Chondrocyte (in vitro differentiated cells): ENCODE data around the gene LAMA1. TPM values are rescaled to one million over a fixed set of nuclear protein-coding genes. Genes with fewer than 3 reads are reported as not detected.

Source experiments
- DNase-seq: peaks from one replicate; pipeline ENCODE4 v3.0.0; 2021; ENCODE audit warnings: mixed read lengths, low spot score
- H3K27ac Mint-ChIP-seq: one replicate; pipeline ENCODE4 v1.8.0; 2021; ENCODE audit warnings: mild to moderate bottlenecking, moderate library complexity, mixed read lengths; ENCODE audit not compliant: unreplicated experiment
- H3K27me3 Mint-ChIP-seq: 2 replicates; pipeline ENCODE4 v1.8.0; 2021; ENCODE audit warnings: low read depth, mixed read lengths
- H3K36me3 Mint-ChIP-seq: 2 replicates; pipeline ENCODE4 v1.8.0; 2021; ENCODE audit warnings: low read depth, mixed read lengths
- H3K4me1 Mint-ChIP-seq: 2 replicates; pipeline ENCODE4 v1.8.0; 2021; ENCODE audit warnings: low read depth, mild to moderate bottlenecking, mixed read lengths
- H3K4me3 Mint-ChIP-seq: one replicate; pipeline ENCODE4 v1.8.0; 2021; ENCODE audit warnings: mild to moderate bottlenecking, moderate library complexity, mixed read lengths; ENCODE audit not compliant: unreplicated experiment
- H3K9me3 Mint-ChIP-seq: 2 replicates; pipeline ENCODE4 v1.8.0; 2021; ENCODE audit warnings: low read depth, mixed read lengths
- CTCF ChIP-seq: fragments of 200-600 bp; sonication (generic); IDR thresholded peaks from 2 replicates; pipeline ENCODE4 v1.5.0; 2021; ENCODE audit warnings: antibody characterized with exemption, mild to moderate bottlenecking, moderate library complexity
- total RNA-seq: library from RNA; stranded (reverse); gene quantifications from 3 replicates; pipeline ENCODE4 v1.2.1, GENCODE V29; 2021

The LAMA1 gene
- total RNA-seq, 1 donor from 2014 or later, result 2.3 TPM

GRCh38 chr18:6992761-6993160 lies 124.8 kb downstream of the LAMA1 start:
- no peak overlapping the region for H3K27ac Mint-ChIP-seq
- no peaks in the 10 kb centered on the region for H3K27me3 Mint-ChIP-seq
- DNase-seq, result no peak
- H3K4me3 Mint-ChIP-seq, result no peak overlapping the region
- no peaks in the 10 kb centered on the region for H3K36me3 Mint-ChIP-seq
- H3K4me1 Mint-ChIP-seq, result peaks cover 5% of the 10 kb centered on the region
- H3K9me3 Mint-ChIP-seq, result no peaks in the 10 kb centered on the region
- TF ChIP-seq CTCF, result no peak

GRCh38 chr18:6983366-6983765 lies 134.2 kb downstream of the LAMA1 start:
- Mint-ChIP-seq H3K4me1 (no peaks in the 10 kb centered on the region), H3K27me3 (no peaks in the 10 kb centered on the region), H3K9me3 (no peaks in the 10 kb centered on the region), H3K36me3 (no peaks in the 10 kb centered on the region), H3K4me3 (no peak overlapping the region), H3K27ac (no peak overlapping the region)
- DNase-seq, result no peak
- no peak for TF ChIP-seq CTCF

GRCh38 chr18:6982398-6982797 lies 135.2 kb downstream of the LAMA1 start:
- H3K27ac Mint-ChIP-seq, result no peak overlapping the region
- H3K4me3 Mint-ChIP-seq, result no peak overlapping the region

GRCh38 chr18:6980363-6980762 lies 137.2 kb downstream of the LAMA1 start:
- no peaks in the 10 kb centered on the region for H3K27me3 Mint-ChIP-seq
- H3K4me3 Mint-ChIP-seq, result no peak overlapping the region
- DNase-seq, result no peak
- H3K4me1 Mint-ChIP-seq, result no peaks in the 10 kb centered on the region
- H3K27ac Mint-ChIP-seq, result no peak overlapping the region
- TF ChIP-seq CTCF, result no peak
- H3K36me3 Mint-ChIP-seq, result no peaks in the 10 kb centered on the region
- no peaks in the 10 kb centered on the region for H3K9me3 Mint-ChIP-seq

More at GRCh38 chr18:6982398-6982797, 135.2 kb downstream of the LAMA1 start:
- no peaks in the 10 kb centered on the region for H3K27me3 Mint-ChIP-seq
- H3K36me3 Mint-ChIP-seq, result no peaks in the 10 kb centered on the region
- no peaks in the 10 kb centered on the region for H3K9me3 Mint-ChIP-seq
- TF ChIP-seq CTCF, result no peak
- no peak for DNase-seq
- H3K4me1 Mint-ChIP-seq, result no peaks in the 10 kb centered on the region

GRCh38 chr18:6979954-6980353 lies 137.6 kb downstream of the LAMA1 start:
- no peak for DNase-seq
- H3K27ac Mint-ChIP-seq, result no peak overlapping the region
- no peaks in the 10 kb centered on the region for H3K9me3 Mint-ChIP-seq
- TF ChIP-seq CTCF, result no peak
- no peaks in the 10 kb centered on the region for H3K4me1 Mint-ChIP-seq
- no peaks in the 10 kb centered on the region for H3K36me3 Mint-ChIP-seq
- H3K27me3 Mint-ChIP-seq, result no peaks in the 10 kb centered on the region
- no peak overlapping the region for H3K4me3 Mint-ChIP-seq
